Lung (tissue), 12 donors: ENCODE results near the gene RACK1. TPM values are rescaled to one million over a fixed set of nuclear protein-coding genes. Genes with fewer than 3 reads are reported as not detected.
"Not testable (repeated sequence)": the region's sequence is repeated elsewhere in the genome, so short reads cannot be mapped to it uniquely, and the experiment has no call there.

Experiments used
- ATAC-seq: fragments of 200-7000 bp; cut with Tn5 transposase; one replicate; pipeline ENCODE4 v1.9.1; 2020; ENCODE audit warnings: moderate number of reproducible peaks; ENCODE audit not compliant: insufficient read depth, low FRiP score
- DNase-seq, 3 donors: peaks; one replicate each; pipeline ENCODE4 v3.0.0-alpha.2; 2013 to 2017
- H3K27ac ChIP-seq, 2 donors: one replicate each; pipeline ENCODE4 v1.5.1; 2013; ENCODE audit warnings: mild to moderate bottlenecking in 2 of 2, moderate library complexity in 2 of 2, control low read depth in 1 of 2, inconsistent platforms in 1 of 2, low read depth in 1 of 2, low read length in 1 of 2
- H3K27me3 ChIP-seq, 3 donors: one replicate each; pipeline ENCODE4 v1.5.1; 2013; ENCODE audit warnings: low read length in 2 of 3; ENCODE audit not compliant: control insufficient read depth in 3 of 3, insufficient read depth in 3 of 3
- H3K36me3 ChIP-seq, 4 donors: one replicate each; pipeline ENCODE4 v1.5.1; 2013; ENCODE audit warnings: low read length in 4 of 4, mild to moderate bottlenecking in 1 of 4, moderate library complexity in 1 of 4; ENCODE audit not compliant: control insufficient read depth in 4 of 4, insufficient read depth in 4 of 4
- H3K4me1 ChIP-seq, 5 donors: one replicate each; pipeline ENCODE4 v1.5.1; 2013; ENCODE audit warnings: low read length in 5 of 5, mild to moderate bottlenecking in 2 of 5, moderate library complexity in 1 of 5; ENCODE audit not compliant: control insufficient read depth in 5 of 5, insufficient read depth in 5 of 5
- H3K4me3 ChIP-seq: one replicate; pipeline ENCODE4 v1.5.1; 2013; ENCODE audit warnings: mild to moderate bottlenecking, control low read depth, moderate library complexity
- H3K9ac ChIP-seq, 2 donors: one replicate each; pipeline ENCODE4 v1.5.1; 2013; ENCODE audit warnings: low read length in 2 of 2, control low read depth in 1 of 2; ENCODE audit not compliant: insufficient read depth in 1 of 2
- H3K9me3 ChIP-seq, 4 donors: one replicate each; pipeline ENCODE4 v1.5.1; 2013; ENCODE audit warnings: low read length in 3 of 4, mild to moderate bottlenecking in 1 of 4, moderate library complexity in 1 of 4; ENCODE audit not compliant: control insufficient read depth in 4 of 4, insufficient read depth in 3 of 4
- WGBS, 2 donors: extraction: QIAGEN DNeasy Blood & Tissue Kit; methylation state at CpG; one replicate each; pipeline ENCODE4 v1.1.7; 2013; 5-methylcytosine and 5-hydroxymethylcytosine counted together
- polyA plus RNA-seq, 2 donors: library from polyadenylated mRNA; stranded (reverse); fragments of 200-250 nt; gene quantifications; one replicate each; pipeline ENCODE4 v1.2.1, GENCODE V29; 2013
- total RNA-seq, 2 donors: library from RNA; depleted of rRNA in 1 of 2; stranded (reverse); fragments of >200 nt in 1 of 2; gene quantifications; one replicate each; pipeline ENCODE4 v1.2.1, GENCODE V29; 2014 to 2021
- TF ChIP-seq, protein P1 (sequence below): IDR thresholded peaks from 2 replicates; pipeline ENCODE4 v1.5.1; 2012; ENCODE audit warnings: mild to moderate bottlenecking; ENCODE audit errors: control extremely low read depth, extremely low read depth
- donor health status: control.
- donor health status: control.
- donor health status: Bipolar disorder and iron deficiency.
- donor health status: healthy.
- donor health status: DM: yes; HTN: yes; CAD: no.

The RACK1 gene
- total and polyA plus RNA-seq, 4 donors = 1,254 to 2,994 (median 1,939) TPM

DNA sequence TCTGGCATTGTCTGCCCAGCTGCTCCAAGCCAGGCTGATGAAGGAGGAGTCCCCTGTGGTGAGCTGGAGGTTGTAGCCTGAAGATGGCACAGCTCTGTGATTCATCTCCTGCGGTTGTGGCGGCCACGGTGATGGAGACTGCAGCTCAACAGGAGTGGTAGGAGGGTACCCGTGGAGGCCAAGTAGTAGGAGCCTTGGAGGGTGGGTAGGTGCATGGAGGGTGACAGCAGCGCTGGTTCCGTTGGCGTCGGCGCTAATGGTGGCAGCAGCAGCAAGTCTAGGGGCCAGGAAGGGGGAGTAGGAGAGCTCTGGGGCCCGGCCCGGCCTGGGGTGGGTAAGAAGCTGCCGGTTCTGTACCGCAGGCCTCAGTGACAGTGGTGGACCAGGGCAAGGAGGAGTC is 39.6 kb upstream of the RACK1 start:
- TF ChIP-seq, protein P1, sequence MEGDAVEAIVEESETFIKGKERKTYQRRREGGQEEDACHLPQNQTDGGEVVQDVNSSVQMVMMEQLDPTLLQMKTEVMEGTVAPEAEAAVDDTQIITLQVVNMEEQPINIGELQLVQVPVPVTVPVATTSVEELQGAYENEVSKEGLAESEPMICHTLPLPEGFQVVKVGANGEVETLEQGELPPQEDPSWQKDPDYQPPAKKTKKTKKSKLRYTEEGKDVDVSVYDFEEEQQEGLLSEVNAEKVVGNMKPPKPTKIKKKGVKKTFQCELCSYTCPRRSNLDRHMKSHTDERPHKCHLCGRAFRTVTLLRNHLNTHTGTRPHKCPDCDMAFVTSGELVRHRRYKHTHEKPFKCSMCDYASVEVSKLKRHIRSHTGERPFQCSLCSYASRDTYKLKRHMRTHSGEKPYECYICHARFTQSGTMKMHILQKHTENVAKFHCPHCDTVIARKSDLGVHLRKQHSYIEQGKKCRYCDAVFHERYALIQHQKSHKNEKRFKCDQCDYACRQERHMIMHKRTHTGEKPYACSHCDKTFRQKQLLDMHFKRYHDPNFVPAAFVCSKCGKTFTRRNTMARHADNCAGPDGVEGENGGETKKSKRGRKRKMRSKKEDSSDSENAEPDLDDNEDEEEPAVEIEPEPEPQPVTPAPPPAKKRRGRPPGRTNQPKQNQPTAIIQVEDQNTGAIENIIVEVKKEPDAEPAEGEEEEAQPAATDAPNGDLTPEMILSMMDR = no peak
- Histone ChIP-seq H3K4me1 (no peaks in the 10 kb centered on the region), H3K9ac (no peak overlapping the region), H3K27me3 (no peaks in the 10 kb centered on the region), H3K36me3 (peaks cover 0 to 2% (median 0%) of the 10 kb centered on the region in 4 donors), H3K4me3 (no peak overlapping the region), H3K27ac (no peak overlapping the region), H3K9me3 (no peaks in the 10 kb centered on the region)
- ATAC-seq (no peak), DNase-seq (no peak)
- 82 to 87% methylated on average over 13 of the region's 13 CpGs for WGBS, 2 donors

DNA sequence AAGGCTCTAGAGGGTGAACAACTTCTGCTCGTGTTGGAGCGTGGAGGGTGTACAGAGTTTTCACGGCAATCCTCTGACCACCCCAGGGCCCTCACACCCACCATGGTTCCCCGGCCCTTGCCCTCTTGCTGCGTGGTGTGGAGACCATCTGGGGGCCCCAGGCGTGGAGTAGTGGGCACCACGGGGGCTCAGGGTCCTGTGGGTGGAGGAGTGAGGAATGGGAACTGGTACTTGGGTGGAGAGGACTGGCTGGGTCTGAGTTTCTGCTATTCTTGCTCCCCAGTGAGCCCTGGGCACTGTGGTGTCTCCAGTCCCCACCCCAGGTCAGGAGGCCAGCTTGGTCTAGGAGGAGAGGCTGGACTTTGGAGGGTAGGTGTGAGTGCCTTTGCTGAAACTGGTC is 39.2 kb upstream of the RACK1 start:
- Histone ChIP-seq H3K27ac (no peak overlapping the region), H3K9me3 (no peaks in the 10 kb centered on the region), H3K4me1 (no peaks in the 10 kb centered on the region), H3K4me3 (no peak overlapping the region), H3K9ac (no peak overlapping the region), H3K36me3 (peaks cover 0 to under 1% (median 0%) of the 10 kb centered on the region in 4 donors), H3K27me3 (no peaks in the 10 kb centered on the region)
- DNase-seq = no peak
- no peak for ATAC-seq
- TF ChIP-seq, protein P1 = no peak
- WGBS, 2 donors = 88 to 97% methylated on average over 7 of the region's 7 CpGs

DNA sequence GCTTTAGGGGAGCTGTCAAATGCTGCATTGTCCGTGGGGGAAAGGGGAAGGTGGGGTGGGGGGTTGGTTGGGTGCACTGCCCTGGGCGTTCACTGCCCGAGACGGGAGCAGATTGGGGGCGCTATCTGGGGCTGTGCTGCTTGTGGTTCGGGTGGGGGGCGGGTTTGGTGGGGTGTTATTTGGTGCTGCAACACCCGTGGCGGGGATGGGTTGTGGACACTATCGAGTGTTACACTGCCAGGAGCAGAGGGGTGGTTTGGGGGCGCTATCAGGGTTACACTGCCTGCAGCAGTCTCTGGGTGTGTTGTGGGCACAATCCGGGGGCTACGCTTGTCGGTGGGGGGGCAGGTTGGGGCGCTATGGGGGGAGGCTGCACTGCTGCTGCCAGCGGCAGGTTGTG is 38.7 kb upstream of the RACK1 start:
- H3K27me3 ChIP-seq, H3K4me3 ChIP-seq, DNase-seq, H3K9me3 ChIP-seq, H3K4me1 ChIP-seq, H3K9ac ChIP-seq, H3K36me3 ChIP-seq, H3K27ac ChIP-seq, ATAC-seq: not testable (repeated sequence)
- 87% methylated on average over 16 of the region's 16 CpGs for WGBS, 2 donors

DNA sequence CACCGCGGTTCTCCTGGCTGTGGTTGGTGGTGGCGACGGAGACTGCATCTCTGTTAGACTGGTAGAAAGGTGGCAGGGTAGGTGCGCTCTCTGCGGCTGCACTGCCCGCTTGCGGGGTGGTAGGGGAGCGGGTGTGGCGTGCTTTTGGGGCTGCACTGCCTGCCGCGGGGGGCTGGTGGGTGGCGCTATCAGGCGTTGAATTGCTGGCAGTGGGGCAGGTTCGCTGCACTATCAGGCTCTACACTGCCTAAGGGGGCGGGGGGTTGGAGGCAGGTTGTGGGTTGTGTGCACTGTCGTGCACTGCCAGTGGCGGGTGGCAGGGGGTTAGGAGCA is 38.2 kb upstream of the RACK1 start:
- no peaks in the 10 kb centered on the region for H3K36me3 ChIP-seq
- H3K27ac ChIP-seq = no peak overlapping the region
- TF ChIP-seq, protein P1 = no peak
- DNase-seq (no peak), ATAC-seq (no peak)
- H3K27me3 ChIP-seq = no peaks in the 10 kb centered on the region
- 93 to 94% methylated on average over 16 to 18 of the region's 18 CpGs for WGBS, 2 donors
- no peak overlapping the region for H3K9ac ChIP-seq
- no peaks in the 10 kb centered on the region for H3K4me1 ChIP-seq
- no peak overlapping the region for H3K4me3 ChIP-seq
- no peaks in the 10 kb centered on the region for H3K9me3 ChIP-seq
